Activated CD4-positive, alpha-beta T cell treated with anti-CD3 and anti-CD28 coated beads for 1 hour (primary cell): Measurements from ENCODE around the gene IL10RA.
"Not testable (repeated sequence)": the region's sequence is repeated elsewhere in the genome, so short reads cannot be mapped to it uniquely, and the experiment has no call there.

Experiments used
- DNase-seq: peaks from one replicate; pipeline ENCODE4 v3.0.0-alpha.2; 2020

IL10RA gene

DNA sequence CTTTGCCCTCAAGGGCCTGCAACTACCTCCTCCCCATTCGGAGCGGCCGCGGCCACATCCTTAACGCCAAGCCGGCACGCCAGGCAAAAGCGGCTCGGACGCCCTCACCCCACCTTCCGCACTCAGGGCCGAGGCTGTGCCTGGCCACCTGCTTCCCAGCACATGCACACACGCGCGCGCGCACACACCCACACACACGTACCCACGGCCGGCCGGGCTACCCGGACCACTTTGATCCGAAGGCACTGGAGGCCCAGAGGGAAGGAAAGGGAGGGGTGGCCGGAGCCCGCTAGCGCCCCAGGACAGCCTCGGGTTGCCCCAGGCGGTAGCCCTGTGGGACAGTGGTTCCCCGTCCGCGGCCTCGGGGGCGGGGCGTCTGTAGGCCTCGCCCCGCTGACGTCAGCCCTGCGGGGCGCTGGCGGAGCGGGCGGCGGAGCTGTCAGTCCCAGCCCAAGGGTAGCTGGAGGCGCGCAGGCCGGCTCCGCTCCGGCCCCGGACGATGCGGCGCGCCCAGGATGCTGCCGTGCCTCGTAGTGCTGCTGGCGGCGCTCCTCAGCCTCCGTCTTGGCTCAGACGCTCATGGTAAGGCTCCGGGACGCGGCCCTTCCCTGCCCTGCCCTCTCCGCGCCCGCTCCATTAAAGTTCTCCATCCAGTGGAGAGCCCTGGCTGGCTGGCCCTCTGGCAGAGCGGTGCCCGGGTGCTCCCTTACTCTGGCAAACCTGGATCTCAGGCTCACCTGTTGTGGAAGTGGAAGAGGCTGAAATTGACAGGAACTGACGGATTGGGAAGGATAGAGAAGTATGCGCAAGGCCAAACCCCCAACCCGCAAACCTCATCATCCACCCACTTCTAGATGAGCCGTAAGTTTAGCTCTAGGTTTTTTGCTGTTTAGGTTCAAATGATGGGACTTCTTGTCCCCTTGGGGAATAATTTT, at the start of gene IL10RA:
Gene IL10RA, plus strand, starts transcription at position 442 of the 935 bp plus-strand sequence. Its CDS starts 74 bp downstream, at position 516.
- DNase-seq = peak; percentile 73

DNA sequence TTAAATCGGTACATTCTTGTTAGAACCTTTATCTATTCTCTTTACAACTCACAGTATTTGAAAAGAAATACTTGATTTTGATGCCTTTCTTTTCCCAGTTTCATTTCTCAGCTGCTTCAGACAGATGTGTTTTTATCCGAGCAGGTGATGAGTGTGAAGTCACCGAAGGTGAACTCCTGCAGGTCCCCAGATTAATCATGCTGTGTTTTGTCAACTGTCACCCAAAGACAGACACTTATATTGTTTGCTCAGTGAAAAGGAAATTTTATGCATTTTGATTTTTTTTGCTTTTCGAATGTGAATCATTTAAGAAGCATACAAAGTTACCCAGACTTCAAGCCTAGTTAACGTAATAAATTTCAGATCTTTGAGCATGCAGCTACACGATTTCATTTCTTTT, 49.2 kb upstream of the IL10RA start:
- no peak for DNase-seq

- no peak for DNase-seq
Observed at GRCh38 chr11:117940736-117941135, 45.5 kb upstream of the IL10RA start.

GRCh38 chr11:117941163-117941707, 45.0 kb upstream of the IL10RA start:
- no peak for DNase-seq

DNA sequence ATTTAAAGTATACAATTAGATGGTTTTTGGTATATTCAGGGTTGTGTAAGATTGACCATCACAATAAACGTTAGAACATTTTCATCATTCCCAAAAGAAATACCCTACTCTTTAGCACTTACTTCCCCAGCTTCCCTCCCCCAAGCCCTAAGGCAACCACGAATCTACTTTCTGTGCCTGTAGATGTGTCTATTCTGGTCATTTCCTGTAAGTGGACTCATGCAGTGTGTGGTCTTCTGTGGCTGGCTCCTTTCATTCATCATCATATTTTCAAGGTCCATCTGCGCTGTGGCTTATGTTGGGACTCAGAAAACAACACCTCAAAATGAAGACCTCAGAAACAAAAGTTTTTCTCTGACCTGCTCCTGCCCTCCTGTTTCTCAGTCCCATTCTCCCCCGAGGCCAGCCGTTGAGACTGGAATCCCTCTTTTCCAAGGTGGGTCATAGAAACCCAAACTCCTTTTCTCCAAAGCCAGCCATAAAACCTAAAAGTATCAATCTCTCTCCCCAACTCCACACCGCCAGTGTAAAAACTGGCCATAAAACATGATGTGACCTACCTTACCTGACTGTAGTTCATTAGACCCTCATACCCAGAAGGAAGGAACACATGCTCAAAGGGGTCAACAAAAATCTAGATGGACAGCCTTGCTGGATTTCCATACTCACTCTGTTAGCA, 44.1 kb upstream of the IL10RA start:
- DNase-seq = no peak

- no peak for DNase-seq
Observed at GRCh38 chr11:117944554-117944953, 41.6 kb upstream of the IL10RA start.

DNA sequence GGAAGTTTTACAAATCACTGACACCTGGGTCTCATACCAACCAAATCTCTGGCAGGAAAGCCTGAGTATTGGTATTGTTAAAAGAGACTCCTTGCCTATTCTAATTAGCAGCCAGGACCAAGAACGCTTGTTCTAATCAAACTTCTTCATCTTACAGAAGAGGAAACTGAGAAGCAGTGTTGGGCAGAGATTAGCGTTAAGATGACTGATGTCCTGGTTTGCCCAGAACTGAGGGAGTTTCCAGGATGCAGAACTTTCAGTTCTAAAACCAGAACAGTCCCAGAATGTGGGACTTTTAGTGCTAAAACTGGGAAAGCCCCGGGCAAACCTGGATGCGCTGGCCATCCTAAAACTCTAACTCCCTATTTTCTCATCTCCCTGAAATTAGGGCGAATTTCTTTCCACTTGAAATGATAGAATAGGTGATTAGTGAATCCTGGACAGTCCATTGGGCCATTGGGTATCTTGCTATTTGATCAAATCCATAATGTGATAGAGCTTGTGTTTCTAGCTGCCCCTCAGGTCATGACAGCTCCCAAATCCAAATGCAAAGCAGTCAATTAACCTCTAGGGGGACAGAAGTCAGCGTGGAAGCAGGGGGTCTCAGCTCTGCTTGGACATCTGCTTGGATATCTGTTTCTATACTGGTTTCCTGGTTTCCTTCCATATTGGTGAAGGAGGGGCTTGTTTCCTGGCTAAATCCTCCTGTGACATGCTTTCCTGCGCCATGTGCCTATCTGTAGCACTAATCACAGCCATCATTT, 41.0 kb upstream of the IL10RA start:
- DNase-seq = no peak

DNA sequence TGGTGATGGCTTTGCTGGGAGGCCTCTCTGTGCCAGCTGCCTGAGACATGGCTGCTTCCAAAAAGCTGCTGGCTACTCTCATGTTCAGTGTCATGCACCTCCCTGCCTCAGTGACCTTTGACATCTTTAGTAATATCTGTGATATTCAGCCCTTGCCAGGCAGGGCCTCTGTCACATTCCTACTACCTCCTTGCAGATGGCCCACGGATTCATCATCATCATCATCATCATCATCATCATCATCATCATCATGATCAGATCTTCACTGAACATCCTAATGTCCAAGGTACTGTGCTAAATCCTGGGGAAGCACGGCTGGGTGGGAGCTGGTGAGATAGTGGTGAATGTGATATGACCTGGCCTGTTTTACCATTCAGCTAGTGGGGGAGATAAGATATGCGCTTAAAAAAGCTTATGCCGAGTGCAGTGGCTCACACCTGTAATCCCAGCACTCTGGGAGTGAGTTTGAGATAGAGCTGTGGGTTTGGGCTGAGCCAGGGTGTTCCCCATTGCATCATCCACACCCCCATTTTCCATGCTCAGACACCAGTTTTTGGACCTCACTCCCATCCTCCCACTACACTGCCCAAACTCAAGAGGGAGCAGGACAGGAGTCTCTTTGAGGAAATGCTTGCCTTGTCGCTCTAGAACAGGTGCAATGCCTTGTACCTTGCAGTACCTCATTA, 39.9 kb upstream of the IL10RA start:
- no peak for DNase-seq

GRCh38 chr11:117946842-117947526, 39.2 kb upstream of the IL10RA start:
- DNase-seq = peak; percentile 75

DNA sequence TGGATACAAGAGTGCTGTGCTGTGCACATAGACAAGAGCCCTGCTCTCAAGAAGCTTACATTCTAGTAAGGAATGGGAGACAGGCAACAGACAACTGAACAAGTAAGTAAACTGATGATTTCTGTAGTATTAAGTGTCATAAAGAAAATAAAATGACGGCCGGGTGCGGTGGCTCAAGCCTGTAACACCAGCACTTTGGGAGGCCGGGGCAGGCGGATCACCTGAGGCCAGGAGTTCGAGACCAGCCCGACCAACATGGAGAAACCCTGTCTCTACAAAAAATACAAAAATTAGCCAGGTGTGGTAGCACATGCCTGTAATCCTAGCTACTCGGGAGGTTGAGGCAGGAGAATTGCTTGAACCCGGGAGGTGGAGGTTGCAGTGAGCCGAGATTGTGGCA, 38.4 kb upstream of the IL10RA start:
- DNase-seq = not testable (repeated sequence)

DNA sequence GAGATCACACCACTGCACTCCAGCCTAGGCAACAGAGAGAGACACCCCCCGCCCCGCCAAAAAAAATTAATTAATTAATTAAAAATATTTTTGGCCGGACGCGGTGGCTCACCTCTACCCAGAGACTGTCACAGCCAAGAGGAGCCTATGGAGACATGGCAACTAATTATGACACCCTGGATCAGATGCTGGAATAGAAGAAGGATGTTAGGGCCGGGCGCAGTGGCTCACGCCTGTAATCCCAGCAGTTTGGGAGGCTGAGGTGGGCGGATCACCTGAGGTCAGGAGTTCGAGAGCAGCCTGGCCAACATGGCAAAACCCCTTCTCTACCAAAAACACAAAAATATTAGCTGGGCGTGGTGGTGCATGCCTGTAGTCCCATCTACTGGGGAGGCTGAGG, 37.7 kb upstream of the IL10RA start:
- not testable (repeated sequence) for DNase-seq

GRCh38 chr11:117949062-117949461, 37.1 kb upstream of the IL10RA start:
- DNase-seq = no peak

DNA sequence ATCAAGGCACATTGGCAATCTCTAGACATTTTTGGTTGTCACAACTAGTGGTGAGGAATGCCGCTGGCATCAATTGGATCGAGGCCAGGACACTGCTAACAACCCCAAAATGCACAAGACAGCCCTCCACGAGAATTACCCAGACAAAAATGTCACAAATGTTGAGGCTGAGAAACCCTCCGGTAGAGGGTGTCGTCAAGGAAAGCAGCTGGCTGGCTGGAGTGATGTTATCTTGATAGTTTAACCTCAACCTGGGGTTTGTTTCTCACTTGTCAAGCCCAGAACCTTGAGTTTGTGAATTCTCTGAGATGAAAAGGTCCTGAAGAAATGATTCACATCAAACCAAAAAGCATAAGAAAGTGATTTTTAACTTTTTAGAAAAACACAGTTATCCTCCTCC, 35.9 kb upstream of the IL10RA start:
- DNase-seq = peak; percentile 48

- DNase-seq = no peak
Observed at GRCh38 chr11:117950993-117951961, 34.9 kb upstream of the IL10RA start.

DNA sequence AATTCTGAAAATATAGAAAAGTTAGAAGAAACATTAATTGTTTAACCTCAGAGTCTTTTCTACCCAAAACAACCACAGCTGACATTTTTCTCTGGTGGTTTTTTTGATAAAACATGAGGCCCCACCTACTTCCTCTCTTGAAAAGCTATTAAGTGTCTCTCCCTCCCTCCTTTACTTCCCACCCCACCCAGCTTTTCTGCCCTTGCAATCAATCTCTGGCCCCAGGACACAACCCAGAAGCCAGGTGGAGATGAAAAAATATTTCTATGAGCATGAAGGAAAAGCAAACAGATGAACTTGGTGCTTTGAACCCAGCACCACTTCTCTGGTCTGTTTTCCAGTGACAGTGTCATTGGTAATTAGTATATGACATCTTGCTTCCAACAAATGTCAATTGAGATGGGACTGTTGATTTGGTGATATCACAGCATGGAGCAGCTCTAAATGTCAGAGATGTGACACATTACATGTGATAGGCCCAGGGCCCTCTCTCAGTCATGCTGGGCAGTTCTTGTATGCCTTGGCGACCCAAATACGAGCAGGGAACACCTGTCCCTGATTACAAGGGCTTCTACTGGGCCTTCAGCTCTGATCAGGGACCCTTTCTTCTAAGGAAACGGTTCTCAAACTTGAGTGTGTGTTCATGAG, 33.0 kb upstream of the IL10RA start:
- DNase-seq = no peak

DNA sequence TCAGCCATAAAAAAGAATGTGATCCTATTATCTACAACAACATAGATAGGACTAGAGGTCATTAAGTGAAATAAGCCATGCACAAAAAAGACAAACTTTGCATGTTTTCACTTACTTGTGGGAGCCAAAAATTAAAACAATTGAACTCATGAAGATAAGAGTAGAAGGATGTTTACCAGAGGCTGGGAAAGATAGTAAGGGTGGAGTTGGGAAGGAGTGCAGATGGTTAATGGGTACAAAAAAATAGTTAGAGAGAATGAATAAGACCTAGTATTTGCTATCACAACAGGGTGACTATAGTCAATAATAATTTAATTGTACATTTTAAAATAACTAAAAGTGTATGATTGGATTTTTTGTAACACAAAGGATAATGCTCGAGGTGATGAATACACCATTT, 27.2 kb upstream of the IL10RA start:
- no peak for DNase-seq

DNA sequence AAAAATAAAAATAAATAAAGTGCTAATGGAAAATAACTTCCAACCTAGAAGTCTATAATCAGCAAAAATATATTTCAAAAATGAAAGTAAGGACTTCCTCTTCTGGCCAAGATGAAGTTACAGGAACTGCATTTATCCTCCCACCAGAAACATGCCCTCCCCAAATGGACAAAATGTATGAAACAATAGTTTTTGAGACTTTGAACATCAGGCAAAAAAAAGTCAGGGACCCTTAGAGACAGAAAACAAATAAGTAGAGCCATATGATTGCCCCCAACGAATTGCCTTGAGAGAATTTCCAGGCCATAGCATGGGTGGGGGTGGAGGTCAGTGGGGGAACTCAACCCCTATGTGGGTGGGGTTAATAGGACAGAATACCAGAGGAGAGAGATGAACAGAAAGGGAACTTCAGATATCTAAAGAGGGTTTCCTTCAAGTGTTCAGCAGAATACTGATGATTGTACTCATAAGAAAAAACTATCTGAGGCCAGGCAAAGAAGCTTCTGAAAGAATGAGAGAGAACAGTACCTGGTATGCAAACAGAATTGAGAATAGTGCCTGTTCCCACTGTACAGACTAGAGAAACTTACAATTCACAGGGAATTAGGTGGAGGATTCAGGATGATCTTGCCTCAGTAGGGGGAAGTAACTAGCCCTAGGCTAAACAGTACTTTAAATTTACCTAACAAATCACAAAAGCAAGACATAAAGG, 26.6 kb upstream of the IL10RA start:
- no peak for DNase-seq

DNA sequence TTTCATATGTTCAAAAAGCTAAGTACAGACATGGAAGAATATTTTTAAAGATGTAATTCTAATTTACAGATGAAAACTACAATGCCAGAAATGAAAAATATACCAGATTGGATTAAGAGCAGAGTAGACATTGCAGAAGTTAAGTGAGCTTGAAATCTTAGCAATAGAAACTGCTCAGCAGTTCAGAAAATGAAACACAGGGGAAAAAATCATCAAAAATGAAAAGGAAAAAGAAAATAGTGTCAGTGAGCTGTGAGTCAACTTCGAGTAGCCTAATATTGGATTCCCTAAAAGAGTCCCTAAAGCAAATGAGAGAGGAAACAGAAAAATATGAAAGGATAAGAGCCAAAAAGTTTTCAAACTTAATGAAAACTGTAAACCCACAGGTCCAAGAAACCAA, 25.8 kb upstream of the IL10RA start:
- DNase-seq = no peak

GRCh38 chr11:117961896-117962295, 24.3 kb upstream of the IL10RA start:
- no peak for DNase-seq
